PC-9 (cell line): ENCODE measurements around the gene CTNNBL1. TPM values are rescaled to one million over a fixed set of nuclear protein-coding genes. Genes with fewer than 3 reads are reported as not detected.

Experiments
- BruUV-seq: library from RNA; stranded (reverse); fragments of 400-500 nt; replicated peaks from 2 replicates; lab custom pipeline; 2021; lab: Mats Ljungman, UMichigan
- CTCF ChIA-PET: fragments of 300-600 bp; sonication (Branson Sonifier 250); formaldehyde crosslinking; loops from one replicate; lab custom pipeline; 2022; ENCODE audit warnings: antibody characterized with exemption; lab: Charles Lee
- POLR2A ChIA-PET: fragments of 300-600 bp; sonication (Branson Sonifier 250); formaldehyde crosslinking; loops from one replicate; lab custom pipeline; 2022; ENCODE audit warnings: antibody characterized with exemption; ENCODE audit not compliant: unreplicated experiment; lab: Charles Lee
- DNase-seq, 2 experiments: peaks; one replicate each; pipeline versions ENCODE4 v3.0.0 to v3.0.0-alpha.2; 2015 to 2022; ENCODE audit warnings: mixed read lengths in 1 of 2
- H2AFZ ChIP-seq: fragments of 200-600 bp; sonication (generic); 2 replicates; pipeline ENCODE4 v1.8.1; 2017; ENCODE audit warnings: antibody characterized with exemption
- H3F3A ChIP-seq: fragments of 200-600 bp; sonication (generic); 2 replicates; pipeline ENCODE4 v1.8.1; 2017; ENCODE audit warnings: antibody characterized with exemption, mild to moderate bottlenecking, low read depth; ENCODE audit not compliant: insufficient read depth
- H3K27ac ChIP-seq: fragments of 200-600 bp; sonication (generic); 2 replicates; pipeline ENCODE4 v1.6.1; 2016; ENCODE audit warnings: mixed run types
- H3K27me3 ChIP-seq: fragments of 200-600 bp; sonication (generic); 2 replicates; pipeline ENCODE4 v1.6.1; 2016; ENCODE audit warnings: low read depth, mixed run types; ENCODE audit not compliant: insufficient read depth
- H3K36me3 ChIP-seq: fragments of 200-600 bp; sonication (generic); 2 replicates; pipeline ENCODE4 v1.6.1; 2016; ENCODE audit warnings: low read depth, mixed run types
- H3K4me1 ChIP-seq: fragments of 200-600 bp; sonication (generic); replicated peaks from 2 replicates; pipeline ENCODE4 v1.6.1; 2016; ENCODE audit warnings: mixed run types; ENCODE audit not compliant: insufficient read depth
- H3K4me2 ChIP-seq: fragments of 200-600 bp; sonication (generic); 2 replicates; pipeline ENCODE4 v1.6.1; 2017; ENCODE audit warnings: mixed run types
- H3K4me3 ChIP-seq: fragments of 200-600 bp; sonication (generic); 2 replicates; pipeline ENCODE4 v1.6.1; 2016; ENCODE audit warnings: mixed run types
- H3K79me2 ChIP-seq: fragments of 200-600 bp; sonication (generic); 2 replicates; pipeline ENCODE4 v1.6.1; 2017; ENCODE audit warnings: low read depth, mixed run types
- H3K9me2 ChIP-seq: fragments of 200-600 bp; sonication (generic); 2 replicates; pipeline ENCODE4 v1.8.1; 2017; ENCODE audit warnings: mild to moderate bottlenecking; ENCODE audit not compliant: insufficient read depth
- H3K9me3 ChIP-seq: fragments of 200-600 bp; sonication (generic); 2 replicates; pipeline ENCODE4 v1.8.1; 2016; ENCODE audit warnings: low read depth; ENCODE audit not compliant: insufficient read depth
- H4K20me1 ChIP-seq: fragments of 200-600 bp; sonication (generic); 2 replicates; pipeline ENCODE4 v1.8.1; 2017; ENCODE audit not compliant: insufficient read depth
- CTCF ChIP-seq: fragments of 200-600 bp; sonication (generic); conservative IDR thresholded peaks from 2 replicates; pipeline ENCODE4 v1.6.1; 2017; ENCODE audit warnings: mixed run types, antibody characterized with exemption, mild to moderate bottlenecking, moderate library complexity
- EZH2 ChIP-seq: fragments of 200-600 bp; sonication (generic); IDR thresholded peaks from 2 replicates; pipeline ENCODE4 v1.8.0; 2017; ENCODE audit warnings: antibody characterized with exemption, low read depth
- intact Hi-C: fragments of 100-400 bp; cut with micrococcal nuclease; formaldehyde crosslinking; loops from one replicate; pipeline ENCODE4 v1.10.0; 2022; ENCODE audit not compliant: unreplicated experiment
- total RNA-seq: library from RNA; stranded (reverse); gene quantifications from 2 replicates; pipeline ENCODE4 v1.2.3, GENCODE V29; 2021

Gene CTNNBL1
- total RNA-seq, 1 experiment from 2014 or later: 83.5 TPM

- TF ChIP-seq EZH2: no peak
- no peak for TF ChIP-seq CTCF
- Histone ChIP-seq H3K27me3 (no peaks in the 10 kb centered on the region), H3K79me2 (no peaks in the 10 kb centered on the region), H3K27ac (no peak overlapping the region), H2AFZ (no peak overlapping the region), H3K9me3 (no peaks in the 10 kb centered on the region), H3K4me3 (no peak overlapping the region), H3K4me1 (no peaks in the 10 kb centered on the region), H3K9me2 (no peaks in the 10 kb centered on the region), H3K36me3 (no peaks in the 10 kb centered on the region), H3F3A (no peaks in the 10 kb centered on the region), H3K4me2 (no peak overlapping the region), H4K20me1 (no peaks in the 10 kb centered on the region)
- ChIA-PET CTCF (no interaction called here), POLR2A (no interaction called here)
- BruUV-seq: no TSS peak
- intact Hi-C loops: no loop called here
- no peak for DNase-seq
Measured at GRCh38 chr20:37864298-37864697, 170.5 kb downstream of the CTNNBL1 start.

- ChIA-PET POLR2A (no interaction called here), CTCF (no interaction called here)
- H3K4me2 ChIP-seq: no peak overlapping the region
- no peaks in the 10 kb centered on the region for H3K9me2 ChIP-seq
- intact Hi-C loops: no loop called here
- H3K36me3 ChIP-seq: no peaks in the 10 kb centered on the region
- H2AFZ ChIP-seq: no peak overlapping the region
- TF ChIP-seq EZH2 (no peak), CTCF (no peak)
- no peak overlapping the region for H3K4me3 ChIP-seq
- no TSS peak for BruUV-seq
- no peaks in the 10 kb centered on the region for H3K79me2 ChIP-seq
- H3K9me3 ChIP-seq: no peaks in the 10 kb centered on the region
- H4K20me1 ChIP-seq: no peaks in the 10 kb centered on the region; the same call in 1 of the 2 replicates
- no peaks in the 10 kb centered on the region for H3K4me1 ChIP-seq
- no peaks in the 10 kb centered on the region for H3F3A ChIP-seq
- no peak overlapping the region for H3K27ac ChIP-seq
- H3K27me3 ChIP-seq: no peaks in the 10 kb centered on the region
- DNase-seq: no peak
Measured at GRCh38 chr20:37866051-37866450, 172.2 kb downstream of the CTNNBL1 start.

- ChIA-PET POLR2A (no interaction called here), CTCF (interaction anchor here (0.5 kb wide), 1 partner anchor 125 kb away, joined by 5 read pairs; no protein-coding TSS in a partner anchor)
- Histone ChIP-seq H3K27me3 (no peaks in the 10 kb centered on the region), H2AFZ (no peak overlapping the region), H4K20me1 (no peaks in the 10 kb centered on the region; the same call in 1 of the 2 replicates), H3K9me3 (no peaks in the 10 kb centered on the region), H3K4me1 (no peaks in the 10 kb centered on the region), H3K79me2 (no peaks in the 10 kb centered on the region), H3K27ac (no peak overlapping the region), H3K36me3 (no peaks in the 10 kb centered on the region), H3K4me2 (no peak overlapping the region), H3K9me2 (no peaks in the 10 kb centered on the region), H3F3A (no peaks in the 10 kb centered on the region), H3K4me3 (no peak overlapping the region)
- DNase-seq: no peak
- intact Hi-C loops: no loop called here
- no TSS peak for BruUV-seq
- TF ChIP-seq EZH2 (no peak), CTCF (no peak)
Measured at GRCh38 chr20:37867289-37868195, 173.7 kb downstream of the CTNNBL1 start.
